HepG2 (cell line): ENCODE data around the gene IQCE. TPM values are rescaled to one million over a fixed set of nuclear protein-coding genes. Genes with fewer than 3 reads are reported as not detected.

Experiments used
- ATAC-seq: fragments of 200-7000 bp; cut with Tn5 transposase; 3 replicates; pipeline ENCODE4 v1.9.1; 2020; ENCODE audit warnings: mild to moderate bottlenecking, moderate library complexity
- BruUV-seq: library from RNA; stranded (reverse); fragments of 400-500 nt; replicated peaks from 2 replicates; lab custom pipeline; 2021; lab: Mats Ljungman, UMichigan
- CTCF ChIA-PET: fragments of 300-600 bp; formaldehyde crosslinking; extraction: SDS; loops from one replicate; lab custom pipeline; 2021; ENCODE audit warnings: low total read pairs, inconsistent platforms, low intra/inter-chr PET ratio; lab: Yijun Ruan, JAX
- POLR2A ChIA-PET: fragments of 350-600 bp; sonication (Branson Sonifier 250); formaldehyde crosslinking; loops from one replicate; lab custom pipeline; 2020; ENCODE audit warnings: antibody characterized with exemption, inconsistent platforms; lab: Yijun Ruan, JAX
- DNase-seq: peaks from one replicate; pipeline ENCODE4 v3.0.0-alpha.2; 2015; ENCODE audit warnings: low spot score
- FAIRE-seq: peaks from 3 replicates; lab custom pipeline; 2011; peaks lifted over from hg19 to GRCh38; lab: Jason Lieb, UNC
- H2AFZ ChIP-seq: one replicate; pipeline ENCODE4 v1.6.1; 2011; ENCODE audit warnings: low read length, inconsistent platforms
- H3K27ac ChIP-seq: fragments of 300-600 bp; 3 replicates; pipeline ENCODE4 v1.8.0; 2011; ENCODE audit warnings: mixed run types, mild to moderate bottlenecking, mixed read lengths, low read length, inconsistent platforms; ENCODE audit not compliant: insufficient read depth; ENCODE audit errors: extremely low read length
- H3K27me3 ChIP-seq, 2 experiments: fragments of 200-600 bp in 1 of 2; 2 replicates in 1 of 2; 3 replicates in 1 of 2; pipeline versions ENCODE4 v1.6.0 to v1.8.0; 2011; ENCODE audit warnings: low read length in 2 of 2, mild to moderate bottlenecking in 2 of 2, moderate library complexity in 2 of 2, inconsistent platforms in 1 of 2; ENCODE audit not compliant: insufficient read depth in 2 of 2, control insufficient read depth in 1 of 2
- H3K36me3 ChIP-seq, 2 experiments: fragments of 200-600 bp in 1 of 2; replicated peaks in 1 of 2; 2 replicates in 1 of 2; 3 replicates in 1 of 2; pipeline versions ENCODE4 v1.5.1 to v1.8.0; 2011; ENCODE audit warnings: low read length in 2 of 2, inconsistent platforms in 1 of 2; ENCODE audit not compliant: insufficient read depth in 2 of 2, control insufficient read depth in 1 of 2
- H3K4me1 ChIP-seq: 2 replicates; pipeline ENCODE4 v1.5.1; 2012; ENCODE audit warnings: low read length, inconsistent platforms; ENCODE audit not compliant: insufficient read depth
- H3K4me2 ChIP-seq: 2 replicates; pipeline ENCODE4 v1.6.0; 2011; ENCODE audit warnings: low read depth, low read length, inconsistent platforms
- H3K4me3 ChIP-seq, 3 experiments: fragments of 200-600 bp in 1 of 3; sonication (generic), shearing (Covaris generic) in 1 of 3; replicated peaks in 1 of 3; 2 replicates each; pipeline ENCODE4 v1.5.1; 2011 to 2016; ENCODE audit warnings: low read length in 3 of 3, inconsistent platforms in 2 of 3, low read depth in 2 of 3, mild to moderate bottlenecking in 2 of 3, control low read depth in 1 of 3, mixed read lengths in 1 of 3; ENCODE audit not compliant: insufficient read depth in 1 of 3
- H3K79me2 ChIP-seq: one replicate; pipeline ENCODE4 v1.6.1; 2011; ENCODE audit warnings: low read length, inconsistent platforms; ENCODE audit not compliant: insufficient read depth
- H3K9ac ChIP-seq: 2 replicates; pipeline ENCODE4 v1.6.0; 2011; ENCODE audit warnings: mild to moderate bottlenecking, low read depth, low read length, inconsistent platforms; ENCODE audit not compliant: insufficient read depth
- H3K9me3 ChIP-seq: 2 replicates; pipeline ENCODE4 v1.5.1; 2012; ENCODE audit warnings: mild to moderate bottlenecking, low read length
- H4K20me1 ChIP-seq: 2 replicates; pipeline ENCODE4 v1.6.0; 2011; ENCODE audit warnings: inconsistent platforms, mild to moderate bottlenecking, low read length, moderate library complexity; ENCODE audit not compliant: insufficient read depth
- DZIP1 ChIP-seq: sonication (generic); formaldehyde crosslinking; IDR thresholded peaks from 2 replicates; pipeline ENCODE4 v1.5.0; 2020; ENCODE audit warnings: mild to moderate bottlenecking, missing genetic modification reagents
- FOSL2 ChIP-seq: sonication (generic); formaldehyde crosslinking; IDR thresholded peaks from 2 replicates; pipeline ENCODE4 v1.4.0; 2020; ENCODE audit warnings: missing genetic modification reagents
- FUBP1 ChIP-seq: sonication (generic); formaldehyde crosslinking; IDR thresholded peaks from 2 replicates; pipeline ENCODE4 v1.5.1; 2020; ENCODE audit warnings: missing genetic modification reagents, mild to moderate bottlenecking, borderline replicate concordance
- NKX3-1 ChIP-seq: sonication (generic); formaldehyde crosslinking; IDR thresholded peaks from 2 replicates; pipeline ENCODE4 v1.5.0; 2020; ENCODE audit warnings: missing genetic modification reagents
- NONO ChIP-seq, 2 experiments: fragments of 450-650 bp in 1 of 2; sonication (generic) in 1 of 2; formaldehyde crosslinking in 1 of 2; IDR thresholded peaks in 1 of 2; conservative IDR thresholded peaks in 1 of 2; 2 replicates each; pipeline versions ENCODE4 v1.6.1 to v1.8.0; 2017 to 2022; ENCODE audit warnings: mild to moderate bottlenecking in 1 of 2, missing genetic modification reagents in 1 of 2, moderate library complexity in 1 of 2
- RARA ChIP-seq: IDR thresholded peaks from 2 replicates; pipeline ENCODE4 v1.6.1; 2016; ENCODE audit warnings: missing genetic modification reagents, missing compliant biosample characterization
- SNAPC4 ChIP-seq: sonication (generic); formaldehyde crosslinking; IDR thresholded peaks from 2 replicates; pipeline ENCODE4 v1.4.0; 2020; ENCODE audit warnings: mild to moderate bottlenecking, missing genetic modification reagents
- TGIF2 ChIP-seq: IDR thresholded peaks from 2 replicates; pipeline ENCODE4 v1.6.1; 2016; ENCODE audit warnings: control low read depth, missing compliant biosample characterization
- ZNF263 ChIP-seq: sonication (generic); formaldehyde crosslinking; IDR thresholded peaks from 2 replicates; pipeline ENCODE4 v1.4.0; 2020; ENCODE audit warnings: missing genetic modification reagents
- ZNF274 ChIP-seq: sonication (generic); formaldehyde crosslinking; IDR thresholded peaks from 2 replicates; pipeline ENCODE4 v1.5.1; 2020; ENCODE audit warnings: mild to moderate bottlenecking, missing genetic modification reagents
- ZNF468 ChIP-seq: sonication (generic); formaldehyde crosslinking; IDR thresholded peaks from 2 replicates; pipeline ENCODE4 v1.8.0; 2022; ENCODE audit warnings: mild to moderate bottlenecking, moderate library complexity, missing genetic modification reagents
- ZNF569 ChIP-seq: sonication (generic); formaldehyde crosslinking; IDR thresholded peaks from 2 replicates; pipeline ENCODE4 v1.5.0; 2020; ENCODE audit warnings: mild to moderate bottlenecking, missing genetic modification reagents, moderate library complexity, borderline replicate concordance
- ZNF792 ChIP-seq: IDR thresholded peaks from 2 replicates; pipeline ENCODE4 v1.6.1; 2016
- ZNF83 ChIP-seq: sonication (generic); formaldehyde crosslinking; IDR thresholded peaks from 2 replicates; pipeline ENCODE4 v1.4.0; 2020; ENCODE audit warnings: missing genetic modification reagents, mild to moderate bottlenecking, borderline replicate concordance
- WGBS: methylation state at CpG from one replicate; pipeline ENCODE4 v1.1.6; 2017; ENCODE audit warnings: low lambda C conversion rate; 5-methylcytosine and 5-hydroxymethylcytosine counted together
- in situ Hi-C: cut with HindIII; loops from 2 replicates; pipeline ENCODE4 v1.10.0; 2017; ENCODE audit warnings: low pct_unique_long_range_greater_than_20kb; ENCODE audit not compliant: extremely low pct_ligation_motif_present
- intact Hi-C: fragments of 100-400 bp; cut with micrococcal nuclease; formaldehyde crosslinking; loops from one replicate; pipeline ENCODE4 v1.10.0; 2022; ENCODE audit not compliant: unreplicated experiment
- polyA plus RNA-seq, 8 experiments: library from polyadenylated mRNA; depleted of rRNA in 3 of 8; stranded (reverse) in 7 of 8; unstranded in 1 of 8; fragments of >200 nt; fragmentation: Illumina TruSeq in 4 of 8; extraction: Trizol in 4 of 8; gene quantifications; 2 replicates each; pipeline versions ENCODE4 v1.2.1 to v1.2.3, GENCODE V29; 2011 to 2016; ENCODE audit warnings: low read depth in 4 of 8, missing spikeins in 1 of 8, mixed read lengths in 1 of 8; ENCODE audit not compliant: insufficient read depth in 1 of 8
- total RNA-seq, 5 experiments: library from RNA; depleted of rRNA; stranded (reverse); fragments of >200 nt; fragmentation: Illumina TruSeq; extraction: Trizol; gene quantifications; 2 replicates each; pipeline ENCODE4 v1.2.3, GENCODE V29; 2016; ENCODE audit warnings: low read depth in 1 of 5

Gene IQCE
- total and polyA plus RNA-seq, 2 of the 13 experiments (the other 11 are each of a cell fraction or from before 2014, with no cell fraction given): 1.5 to 2.5 TPM

DNA sequence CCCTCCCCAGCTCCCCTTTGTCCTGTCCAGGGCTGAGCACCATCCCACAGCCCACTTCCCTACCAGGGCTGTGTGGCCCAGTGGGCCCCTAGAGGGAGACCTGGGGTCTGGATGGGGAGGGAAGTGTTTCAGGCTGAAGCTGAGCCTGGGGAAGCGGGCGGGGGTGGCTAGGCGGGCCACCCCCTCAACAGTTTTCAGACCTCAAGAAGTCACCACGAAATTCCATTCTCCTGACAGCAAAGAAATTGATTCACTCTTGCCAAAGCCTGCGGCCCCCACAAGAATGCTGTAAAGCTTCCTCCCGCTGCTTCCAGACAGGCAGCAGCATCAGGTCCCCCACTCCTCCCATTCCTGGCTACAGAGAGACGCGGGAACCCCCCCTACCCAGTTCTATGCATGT is 41.8 kb upstream of the IQCE start:
- Histone ChIP-seq H4K20me1 (no peaks in the 10 kb centered on the region), H3K4me2 (no peak overlapping the region), H3K36me3 (no peaks in the 10 kb centered on the region), H3K4me1 (peaks cover 66% of the 10 kb centered on the region), H2AFZ (no peak overlapping the region), H3K27ac (no peak overlapping the region), H3K79me2 (no peaks in the 10 kb centered on the region), H3K27me3 (peaks cover 8 to 79% of the 10 kb centered on the region in 2 experiments), H3K9me3 (no peaks in the 10 kb centered on the region), H3K4me3 (no peak overlapping the region), H3K9ac (no peak overlapping the region)
- FAIRE-seq (no peak), ATAC-seq (no peak), DNase-seq (no peak)
- TF ChIP-seq FOSL2 (CRISPR knock-in tag) (no peak), NKX3-1 (no peak), RARA (no peak), TGIF2 (CRISPR knock-in tag) (no peak), DZIP1 (CRISPR knock-in tag) (no peak), ZNF83 (CRISPR knock-in tag) (no peak), ZNF468 (CRISPR knock-in tag) (no peak), ZNF274 (no peak), NONO (IDR thresholded peaks at IDR 0.05) (no peak), NONO (CRISPR knock-in tag; conservative IDR thresholded peaks at IDR 0.05) (no peak), SNAPC4 (no peak), ZNF263 (CRISPR knock-in tag) (no peak), ZNF569 (CRISPR knock-in tag) (no peak), ZNF792 (CRISPR knock-in tag) (no peak), FUBP1 (CRISPR knock-in tag) (no peak)
- in situ Hi-C loops: no loop called here
- 10% methylated on average over 5 of the region's 8 CpGs for WGBS
- CTCF ChIA-PET: no interaction called here
- intact Hi-C loops: no loop called here
- POLR2A ChIA-PET: interaction anchor here (0.6 kb wide), 1 partner anchor 149 kb away, joined by 3 read pairs; no protein-coding TSS in a partner anchor
- BruUV-seq: no TSS peak
